ENCODE data around the gene DPRX.
"Not testable (repeated sequence)": the region's sequence is repeated elsewhere in the genome, so short reads cannot be mapped to it uniquely, and the experiment has no call there.

DPRX gene

GRCh38 chr19:53647350-53647749, 15.6 kb downstream of the DPRX start:
- no peak for DNase-seq

GRCh38 chr19:53647792-53648191, 16.0 kb downstream of the DPRX start:
- DNase-seq: no peak

- no peak for DNase-seq
Measured at GRCh38 chr19:53649746-53650593, 18.2 kb downstream of the DPRX start.

- no peak for DNase-seq
Measured at GRCh38 chr19:53652476-53652875, 20.7 kb downstream of the DPRX start.

GRCh38 chr19:53655042-53655665, 23.4 kb downstream of the DPRX start:
- no peak for DNase-seq

GRCh38 chr19:53657330-53657729, 25.5 kb downstream of the DPRX start:
- DNase-seq: no peak

GRCh38 chr19:53657778-53658177, 26.0 kb downstream of the DPRX start:
- no peak for DNase-seq

- no peak for DNase-seq
Measured at GRCh38 chr19:53659292-53659691, 27.5 kb downstream of the DPRX start.

- no peak for DNase-seq
Measured at GRCh38 chr19:53660584-53660983, 28.8 kb downstream of the DPRX start.

GRCh38 chr19:53662209-53662608, 30.4 kb downstream of the DPRX start:
- no peak for DNase-seq

GRCh38 chr19:53664152-53664551, 32.4 kb downstream of the DPRX start:
- DNase-seq: no peak

- DNase-seq: no peak
Measured at GRCh38 chr19:53664760-53665159, 33.0 kb downstream of the DPRX start.

- not testable (repeated sequence) for DNase-seq
Measured at GRCh38 chr19:53666331-53666730, 34.5 kb downstream of the DPRX start.

GRCh38 chr19:53668804-53669203, 37.0 kb downstream of the DPRX start:
- not testable (repeated sequence) for DNase-seq

GRCh38 chr19:53670345-53670744, 38.5 kb downstream of the DPRX start:
- no peak for DNase-seq

GRCh38 chr19:53671663-53672062, 39.9 kb downstream of the DPRX start:
- no peak for DNase-seq

Measured in NCI-H226 (cell line).